ENCODE measurements around the gene RBMS3. TPM values are rescaled to one million over a fixed set of nuclear protein-coding genes. Genes with fewer than 3 reads are reported as not detected.

Gene RBMS3
- total and polyA plus RNA-seq, 2 of the 8 experiments (the other 6 are each of a cell fraction or from before 2014, with no cell fraction given) = 3.7 to 6.9 TPM

GRCh38 chr3:29414468-29415224 is 133.8 kb downstream of the RBMS3 start:
- CTCF ChIA-PET (ENCODE audit: partially characterized antibody) = interaction anchor here (0.6 kb wide), 2 partner anchors 461 to 636 kb away, joined by 3 read pairs; no protein-coding TSS in a partner anchor
- no peak for FAIRE-seq
- Histone ChIP-seq H2BK12ac (ENCODE audit: low read depth, low read length) (no peak overlapping the region), H4K8ac (ENCODE audit: extremely low read depth, insufficient read depth, low read length) (no peak overlapping the region), H3K23ac (ENCODE audit: insufficient read length) (no peak overlapping the region), H4K91ac (replicated peaks; ENCODE audit: insufficient read length, low read length) (peak overlapping the region; percentile 5), H3K79me1 (ENCODE audit: low read depth, low read length) (no peaks in the 10 kb centered on the region), H3K56ac (replicated peaks; ENCODE audit: insufficient read length, low read depth, low read length) (no peak overlapping the region), H3K9me3 (ENCODE audit: insufficient read depth in 2 of 2, low read depth in 1 of 2, low read length in 1 of 2) (no peaks in the 10 kb centered on the region), H3K4me1 (replicated peaks in 1 of 4; ENCODE audit: control insufficient read depth in 3 of 4, insufficient read depth in 4 of 4, low read length in 3 of 4) (peaks cover 0 to 17% (median 4%) of the 10 kb centered on the region in 4 experiments; a peak in 4 of 7 replicates), H3K27ac (ENCODE audit: low read depth, low read length) (no peak overlapping the region), H2AFZ (ENCODE audit: low read length) (no peak overlapping the region), H3K27me3 (replicated peaks in 1 of 4; ENCODE audit: control insufficient read depth in 3 of 4, extremely low read depth in 1 of 4, insufficient read depth in 3 of 4, low read length in 3 of 4) (no peaks in the 10 kb centered on the region), H2BK15ac (ENCODE audit: low read length) (no peak overlapping the region), H3K4me2 (ENCODE audit: insufficient read depth in 1 of 2, low read depth in 2 of 2, low read length in 2 of 2) (no peak overlapping the region), H2BK5ac (ENCODE audit: low read depth, low read length) (no peak overlapping the region), H3K4me3 (ENCODE audit: extremely low read depth in 1 of 4, insufficient read depth in 2 of 4, low read depth in 3 of 4, low read length in 4 of 4) (no peak overlapping the region), H4K5ac (ENCODE audit: insufficient read length, low read depth, low read length) (no peak overlapping the region), H2BK20ac (ENCODE audit: low read length) (no peak overlapping the region), H3K36me3 (ENCODE audit: control insufficient read depth in 2 of 4, insufficient read depth in 4 of 4, low read length in 3 of 4) (no peaks in the 10 kb centered on the region), H2AK5ac (ENCODE audit: low read depth, low read length) (no peak overlapping the region), H3K23me2 (ENCODE audit: low read depth, low read length) (no peaks in the 10 kb centered on the region), H2BK120ac (replicated peaks; ENCODE audit: low read depth, low read length) (no peak overlapping the region), H3K4ac (replicated peaks; ENCODE audit: insufficient read length, low read depth, low read length) (no peak overlapping the region), H3K79me2 (ENCODE audit: control insufficient read depth in 1 of 2, insufficient read depth in 2 of 2, low read length in 2 of 2) (no peaks in the 10 kb centered on the region), H3K9ac (replicated peaks in 1 of 4; ENCODE audit: extremely low read depth in 1 of 4, low read depth in 3 of 4, low read length in 3 of 4) (peak overlapping the region in 1 of 4 experiments; percentile 34; a peak in 1 of 7 replicates), H3K18ac (ENCODE audit: extremely low read depth, low read length) (no peak overlapping the region), H3K14ac (ENCODE audit: insufficient read length) (no peak overlapping the region), H4K20me1 (replicated peaks in 1 of 2; ENCODE audit: control insufficient read depth in 1 of 2, insufficient read depth in 2 of 2, low read length in 2 of 2) (no peaks in the 10 kb centered on the region)
- DNase-seq (ENCODE audit: low read depth in 1 of 2, low spot score in 2 of 2) = no peak
- POLR2A ChIA-PET (ENCODE audit: partially characterized antibody) = no interaction called here
- 84% methylated on average over 11 of the region's 11 CpGs; no CpG with 5 or more reads in 1 of the 2 experiments for WGBS, 2 experiments (ENCODE audit: extremely low coverage in 1 of 2, insufficient coverage in 1 of 2, insufficient read length in 1 of 2, insufficient replicate concordance in 2 of 2, low coverage in 1 of 2, low lambda C conversion rate in 2 of 2, missing lambda C conversion rate in 1 of 2)
- no peak for TF ChIP-seq JUN (IDR thresholded peaks at IDR 0.05; ENCODE audit: low read depth, low read length)
- TF ChIP-seq POLR2AphosphoS5 (IDR thresholded peaks at IDR 0.05; ENCODE audit: low read depth, low read length) = no peak
- TF ChIP-seq CHD1 (IDR thresholded peaks at IDR 0.05; ENCODE audit: low read depth, low read length) = no peak
- no peak for TF ChIP-seq HDAC6 (IDR thresholded peaks at IDR 0.05; ENCODE audit: low read depth, low read length)
- no peak for TF ChIP-seq SP2 (IDR thresholded peaks at IDR 0.05; ENCODE audit: low read length)
- no peak for TF ChIP-seq POLR2A (IDR thresholded peaks at IDR 0.05; ENCODE audit: control extremely low read depth in 1 of 2, low read depth in 2 of 2, low read length in 2 of 2)
- TF ChIP-seq RNF2 (IDR thresholded peaks at IDR 0.05; ENCODE audit: borderline replicate concordance, low read depth, low read length, missing control alignments, poor library complexity, severe bottlenecking) = no peak
- TF ChIP-seq GABPA (IDR thresholded peaks at IDR 0.05; ENCODE audit: borderline replicate concordance, insufficient read depth, low read length) = no peak
